Forelimb muscle (tissue), 1 donor: Measurements from ENCODE around the gene CACNB4. TPM values are rescaled to one million over a fixed set of nuclear protein-coding genes. Genes with fewer than 3 reads are reported as not detected.

Experiments used
- DNase-seq: peaks from one replicate; pipeline ENCODE4 v3.0.0-alpha.2; 2013; ENCODE audit warnings: low read depth
- polyA plus RNA-seq: library from polyadenylated mRNA; unstranded; fragments of 120-200 nt; gene quantifications from one replicate; pipeline ENCODE4 v1.2.1, GENCODE V29; 2013; ENCODE audit not compliant: insufficient read length

Gene CACNB4
- polyA plus RNA-seq, 1 donor: 3.9 TPM

DNA sequence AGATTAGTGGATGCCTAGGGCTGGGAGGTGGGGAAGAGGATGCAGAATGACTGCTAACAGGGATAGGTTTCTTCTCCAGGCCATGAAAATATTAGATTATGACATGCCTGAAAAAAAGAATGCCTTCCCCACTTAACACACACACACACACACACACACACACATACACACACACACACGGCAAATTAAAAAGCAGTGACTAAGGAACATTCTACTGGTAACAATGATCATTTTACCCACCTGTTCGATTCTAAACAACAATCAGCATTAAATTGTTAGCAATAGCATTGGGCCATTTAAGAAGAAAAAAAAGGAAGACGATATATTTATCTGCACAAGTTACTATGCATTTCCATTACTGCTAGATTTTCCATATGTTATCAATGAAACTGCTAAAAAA lies 10.8 kb downstream of the CACNB4 start:
- DNase-seq: no peak

DNA sequence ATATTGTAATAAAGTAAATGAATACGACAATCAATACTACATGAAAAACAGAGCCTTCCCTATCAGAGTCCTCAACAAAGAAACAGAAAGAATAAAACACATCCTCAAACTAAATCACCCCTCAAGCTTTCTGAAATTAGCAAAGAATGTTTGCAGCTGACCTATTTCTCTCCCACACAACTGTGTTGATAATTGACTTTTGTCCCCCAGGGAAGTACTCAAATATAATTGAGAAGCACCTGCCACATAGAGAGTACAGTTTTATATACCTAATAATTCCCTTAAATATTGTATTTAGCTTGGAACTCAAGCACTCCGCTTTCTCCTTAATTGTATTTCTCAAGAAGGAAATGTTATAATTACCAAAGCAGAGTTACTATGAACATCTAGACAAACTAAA lies 12.6 kb downstream of the CACNB4 start:
- no peak for DNase-seq

DNA sequence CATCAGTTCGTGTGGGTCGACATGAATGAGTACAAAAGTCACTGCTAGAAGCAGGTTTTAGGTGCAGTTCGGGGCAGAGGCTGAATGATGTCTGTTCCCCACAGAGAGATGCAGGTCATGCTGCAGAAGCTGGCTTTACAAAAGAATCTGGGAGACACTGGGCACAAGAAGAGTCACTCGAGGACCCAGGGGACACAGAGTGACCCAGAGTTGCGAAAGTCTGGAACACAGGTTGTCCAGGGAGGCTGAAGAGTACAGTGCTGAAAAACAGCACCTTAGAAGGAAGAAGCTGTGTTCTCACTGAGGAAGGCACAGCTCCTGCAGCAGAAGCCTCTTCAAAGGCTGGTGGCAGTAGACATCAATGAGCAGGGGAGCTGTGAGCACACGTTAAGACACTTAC lies 14.8 kb downstream of the CACNB4 start:
- no peak for DNase-seq

DNA sequence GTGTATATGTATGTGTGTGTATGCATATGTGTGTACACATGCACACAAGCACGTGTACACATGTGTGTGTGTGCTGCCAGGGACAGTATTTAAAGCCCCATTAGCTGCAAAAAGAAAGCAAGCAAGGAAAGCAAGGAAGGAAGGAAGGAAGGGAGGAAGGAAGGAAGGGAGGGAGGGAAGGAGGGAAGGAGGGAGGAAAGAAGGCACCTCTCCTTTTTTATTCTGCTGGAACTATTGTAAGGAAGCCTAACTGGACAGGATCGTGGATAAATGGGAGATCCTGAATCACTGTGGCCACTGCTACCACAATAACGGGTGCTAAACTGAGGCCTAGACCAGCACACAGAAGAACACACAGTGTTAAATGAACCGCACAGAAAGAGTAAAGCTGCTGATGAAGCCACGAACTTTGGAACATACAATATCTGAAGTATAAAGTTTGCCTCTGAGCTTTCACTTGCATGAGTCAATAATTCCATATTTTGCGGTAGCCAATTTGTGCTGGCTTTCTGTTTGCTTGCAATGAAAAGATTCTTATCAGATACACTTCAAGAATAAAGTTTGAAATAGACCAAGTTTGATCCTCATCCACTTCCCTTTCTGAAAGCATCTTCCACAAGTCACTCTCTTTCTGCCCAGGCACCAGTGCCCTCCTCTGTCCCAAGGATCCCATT lies 15.5 kb downstream of the CACNB4 start:
- no peak for DNase-seq

DNA sequence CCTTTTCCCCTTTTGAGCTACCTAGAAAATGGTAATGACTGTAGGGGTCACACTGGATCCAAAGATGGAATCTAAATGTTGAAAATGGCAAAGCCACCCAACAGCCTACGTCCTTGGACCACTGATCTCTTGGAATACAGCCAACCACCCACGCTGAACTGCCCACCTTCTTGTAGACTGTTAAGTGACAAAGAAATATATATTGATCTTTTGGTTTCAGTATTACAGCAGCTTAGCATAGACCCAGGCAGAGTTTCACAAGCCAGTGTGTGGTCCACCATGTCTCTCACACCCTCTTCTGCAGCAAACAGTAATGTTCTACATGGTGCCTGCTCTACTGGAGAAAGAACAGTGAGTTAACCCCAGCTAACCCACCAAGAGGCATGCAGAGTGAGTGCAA lies 20.2 kb downstream of the CACNB4 start:
- no peak for DNase-seq

DNA sequence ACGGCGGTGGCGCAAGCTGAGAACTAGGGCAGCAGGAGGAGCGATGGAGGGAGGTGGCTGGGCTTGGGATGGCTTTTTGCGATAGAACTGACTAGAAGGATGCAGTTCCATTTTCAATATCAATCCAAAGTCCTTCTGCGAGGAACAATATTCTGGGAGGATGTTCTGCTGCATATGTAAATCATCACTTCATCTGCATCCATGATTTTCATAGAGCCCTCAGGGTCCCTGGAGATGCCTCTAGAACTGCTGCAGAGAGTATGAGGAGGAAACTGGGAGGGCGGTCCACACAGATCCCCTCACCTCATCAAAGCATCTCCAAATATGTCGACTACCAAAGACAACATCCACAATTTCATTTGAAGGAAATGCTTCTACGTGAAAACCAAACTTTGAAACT lies 20.8 kb downstream of the CACNB4 start:
- no peak for DNase-seq

DNA sequence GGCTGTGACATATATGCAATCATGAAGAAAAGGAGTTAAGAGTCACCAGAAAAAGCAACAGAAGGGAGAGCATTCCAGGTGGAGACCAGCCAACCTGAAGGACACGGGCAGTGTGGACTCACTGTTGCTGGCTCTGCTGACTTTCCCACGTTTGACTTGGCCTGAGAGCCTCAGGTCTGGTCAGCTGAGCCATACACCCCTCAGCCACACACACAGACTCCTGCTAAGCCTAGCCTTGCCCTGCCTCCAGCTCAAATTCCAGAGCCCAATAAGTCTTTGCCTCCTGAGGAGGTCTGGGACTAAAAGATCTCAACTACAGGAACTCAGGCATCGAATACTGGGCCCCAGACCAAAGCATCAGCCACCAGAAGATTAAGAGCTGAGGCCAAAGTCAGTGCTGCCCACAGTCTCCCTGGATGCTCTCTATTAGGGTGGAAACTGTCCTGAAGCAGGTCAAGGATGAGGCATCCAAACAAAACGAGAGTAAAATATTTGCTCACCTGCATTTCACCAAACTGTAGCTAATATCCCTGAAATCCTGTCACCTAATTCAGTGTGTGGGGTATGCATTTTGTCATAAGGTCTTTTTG lies 23.3 kb downstream of the CACNB4 start:
- no peak for DNase-seq

DNA sequence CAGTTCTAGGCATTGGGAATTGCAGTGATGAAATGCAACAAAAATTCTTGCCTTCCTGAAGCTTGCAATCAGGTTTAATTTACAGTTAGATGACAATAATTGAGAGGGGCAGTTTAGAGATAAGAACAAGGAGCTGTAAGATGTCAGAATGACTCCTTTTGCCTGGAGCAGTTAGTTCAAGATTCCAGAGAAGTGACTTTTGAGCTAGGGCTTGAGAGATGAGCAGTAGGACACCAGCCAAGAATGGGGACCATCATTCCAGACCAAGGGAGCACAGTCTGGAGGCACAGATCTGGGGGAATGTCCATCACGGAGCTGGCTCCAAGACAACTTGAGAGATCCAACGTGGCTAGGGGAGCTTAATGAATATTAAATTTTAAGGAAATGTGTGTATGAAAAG lies 26.8 kb downstream of the CACNB4 start:
- no peak for DNase-seq

DNA sequence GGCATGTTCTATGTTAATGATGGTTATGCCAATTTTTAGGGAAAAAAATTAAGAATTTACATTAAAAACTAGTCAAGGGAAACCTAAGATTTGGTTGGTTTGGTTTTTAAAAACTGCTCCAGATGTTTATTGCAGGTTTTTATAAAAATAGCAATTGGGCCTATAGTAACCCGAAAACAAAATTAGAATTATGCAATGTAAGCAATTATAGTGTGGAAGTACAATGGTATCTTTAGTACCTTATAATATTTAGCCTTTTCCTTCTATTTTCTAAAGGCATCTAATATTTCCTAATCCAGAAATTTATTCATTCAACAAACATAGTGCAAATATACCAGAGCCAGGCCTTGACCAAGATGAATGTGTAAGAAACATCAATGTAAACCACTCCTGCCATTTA lies 27.3 kb downstream of the CACNB4 start:
- DNase-seq: no peak

DNA sequence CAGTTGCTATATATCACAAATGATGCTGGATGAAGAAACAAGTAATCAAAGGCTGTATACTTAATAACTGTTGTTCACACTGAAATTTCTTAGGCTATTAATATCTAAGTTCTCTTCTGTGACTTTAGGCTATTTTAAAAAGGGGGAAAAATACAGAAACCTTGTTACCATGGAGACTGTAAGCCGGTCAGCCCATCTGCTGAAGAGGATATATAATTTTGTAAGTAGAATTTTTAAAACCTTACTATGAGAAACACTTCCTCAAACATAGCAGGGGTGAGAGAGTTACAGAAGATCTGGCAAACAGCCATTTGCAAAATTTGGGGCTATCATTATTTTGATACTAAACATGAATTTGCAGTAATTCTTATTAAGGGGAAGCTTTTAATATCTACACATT lies 27.8 kb downstream of the CACNB4 start:
- no peak for DNase-seq

DNA sequence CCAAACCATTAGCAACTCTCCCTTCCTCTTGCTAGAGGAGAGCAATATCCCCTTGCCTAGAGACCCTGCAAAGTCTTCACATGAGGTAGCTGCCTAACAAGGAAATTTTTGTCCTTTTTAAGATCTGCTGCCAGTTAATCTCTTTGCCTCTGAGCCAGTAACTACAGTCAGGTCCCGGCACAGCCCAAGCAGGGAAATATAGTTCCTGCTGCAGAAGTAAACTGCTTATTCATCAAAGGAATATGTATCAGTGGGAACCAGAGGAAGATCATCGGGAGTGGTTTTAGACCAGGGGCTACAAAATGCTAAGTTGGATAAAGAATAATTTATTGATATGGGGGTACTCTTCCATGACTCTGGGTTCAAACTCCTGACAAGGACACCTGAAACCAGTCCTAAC lies 30.6 kb downstream of the CACNB4 start:
- DNase-seq: no peak

DNA sequence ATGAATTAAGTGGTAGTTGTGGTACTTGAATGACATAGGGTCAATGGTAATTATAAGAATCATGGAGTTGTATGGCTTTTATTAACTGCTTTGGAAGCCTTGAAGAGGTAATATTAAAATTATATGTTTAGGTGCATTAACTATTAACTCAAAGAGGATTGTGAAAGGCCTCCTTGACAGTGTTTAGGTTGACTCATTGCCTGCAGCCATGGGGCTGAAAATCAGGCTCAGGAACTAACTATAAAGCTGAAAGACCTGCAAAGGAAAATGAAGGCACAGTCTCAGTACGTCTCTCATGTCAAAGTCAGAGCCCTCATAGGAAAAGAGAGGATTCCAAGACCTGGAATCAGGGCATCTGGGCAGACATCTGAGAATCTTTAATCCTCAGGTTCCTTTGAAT lies 31.0 kb downstream of the CACNB4 start:
- DNase-seq: no peak

DNA sequence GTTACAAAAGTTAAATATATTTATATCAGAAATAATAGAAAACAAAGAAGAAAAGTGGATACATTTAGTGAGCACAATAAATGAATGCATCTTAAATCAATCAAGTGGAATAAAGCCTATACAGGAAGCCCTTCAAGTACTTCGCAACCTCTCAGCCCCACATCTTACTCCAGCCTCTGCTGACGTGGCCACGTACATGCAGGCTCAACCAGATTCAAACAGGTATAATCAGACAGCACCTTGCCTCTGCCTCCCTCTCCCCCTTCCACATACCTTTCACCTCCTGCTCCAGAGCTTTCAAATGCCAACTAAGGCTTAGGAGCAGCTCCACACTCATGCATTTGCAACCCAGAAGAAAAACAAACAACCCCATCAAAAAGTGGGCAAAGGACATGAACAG lies 32.9 kb downstream of the CACNB4 start:
- DNase-seq: no peak

DNA sequence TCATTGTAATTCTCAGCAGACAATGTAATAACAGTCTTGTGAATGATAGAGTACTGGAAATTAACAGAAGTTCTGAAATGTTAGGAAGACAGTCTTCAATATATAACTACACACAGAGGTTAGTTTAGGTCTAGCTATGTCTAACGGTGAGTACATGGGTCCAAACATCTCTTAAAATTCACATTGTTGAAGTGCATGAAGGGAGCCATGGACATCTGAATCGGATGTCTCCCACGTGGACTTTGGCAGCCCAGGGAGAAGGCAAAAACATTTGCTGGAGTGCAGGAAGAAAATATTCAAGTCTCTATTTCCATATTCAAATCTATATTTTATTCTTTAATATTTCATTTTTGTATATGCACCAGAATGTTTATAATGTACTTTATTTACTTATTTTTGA lies 34.8 kb downstream of the CACNB4 start:
- DNase-seq: no peak

DNA sequence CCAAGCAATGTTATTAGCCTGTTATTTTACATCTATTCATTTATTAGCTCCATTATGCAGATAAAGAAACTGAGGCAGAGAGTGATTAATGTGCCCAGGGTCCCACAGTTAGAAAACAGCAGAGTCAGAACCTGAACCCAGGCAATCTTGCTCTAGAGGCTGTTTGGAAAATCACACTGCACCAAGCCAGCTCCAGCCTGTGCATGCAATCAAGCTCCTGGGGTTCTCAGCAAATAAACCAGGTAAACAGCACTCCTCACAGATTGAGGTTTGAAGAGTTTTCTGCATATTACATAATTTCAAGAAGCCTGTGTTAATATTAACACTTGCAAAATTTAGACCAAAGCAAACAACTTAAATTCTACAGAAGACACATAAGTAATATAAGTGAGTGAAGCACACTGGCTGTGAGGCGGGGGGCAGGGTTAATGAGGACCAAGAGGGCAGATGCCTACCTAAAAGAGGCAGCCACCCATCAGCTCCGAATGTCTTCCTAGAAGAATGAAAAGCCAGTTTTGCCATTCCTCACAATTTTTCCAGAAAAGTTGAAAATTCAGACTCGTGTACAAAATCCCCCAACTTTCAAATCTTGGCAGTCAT lies 35.4 kb downstream of the CACNB4 start:
- DNase-seq: no peak

DNA sequence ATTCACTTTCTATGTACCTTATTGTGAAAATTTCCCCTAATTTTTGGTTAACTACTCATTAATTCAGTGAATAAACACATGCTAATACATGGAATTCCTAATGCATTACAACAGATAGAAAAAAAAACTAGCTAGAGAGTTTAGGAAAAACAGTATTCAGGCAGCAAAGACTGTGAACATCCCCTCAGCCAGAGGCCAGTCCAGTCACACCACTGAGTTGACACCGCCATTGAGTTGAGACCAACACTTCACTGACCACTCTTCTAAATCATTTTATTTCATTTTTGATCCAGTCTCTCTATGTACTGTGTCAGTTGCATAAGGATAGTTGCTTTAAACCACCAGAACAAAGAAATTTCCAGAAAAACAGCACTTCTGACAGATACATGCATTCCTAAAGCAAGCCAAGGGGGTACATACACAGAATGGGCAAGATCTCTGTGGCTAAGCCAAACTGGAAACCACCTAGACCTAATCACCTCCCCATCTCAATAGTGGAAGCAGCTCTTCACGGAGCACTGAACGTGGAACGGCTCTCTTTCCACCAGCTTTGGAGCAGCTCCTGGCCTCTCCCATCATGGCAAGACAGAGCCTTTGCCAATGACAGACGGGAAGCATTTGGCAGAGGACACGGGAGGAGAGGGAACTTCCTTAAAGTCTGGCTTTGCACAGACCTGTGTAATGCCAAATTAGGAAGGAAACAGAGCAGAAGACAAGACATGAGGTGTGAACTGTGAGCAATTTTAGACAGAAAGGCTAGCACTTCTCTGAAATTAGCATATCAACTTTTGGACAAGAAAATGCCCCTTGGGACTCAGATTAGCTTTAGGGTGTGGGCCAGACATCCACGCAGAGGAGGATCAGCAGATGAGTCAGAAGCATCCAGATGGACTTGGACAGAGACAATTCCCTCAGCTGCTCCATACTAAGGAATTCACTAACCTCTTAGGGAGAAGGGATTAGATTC lies 36.4 kb downstream of the CACNB4 start:
- no peak for DNase-seq

DNA sequence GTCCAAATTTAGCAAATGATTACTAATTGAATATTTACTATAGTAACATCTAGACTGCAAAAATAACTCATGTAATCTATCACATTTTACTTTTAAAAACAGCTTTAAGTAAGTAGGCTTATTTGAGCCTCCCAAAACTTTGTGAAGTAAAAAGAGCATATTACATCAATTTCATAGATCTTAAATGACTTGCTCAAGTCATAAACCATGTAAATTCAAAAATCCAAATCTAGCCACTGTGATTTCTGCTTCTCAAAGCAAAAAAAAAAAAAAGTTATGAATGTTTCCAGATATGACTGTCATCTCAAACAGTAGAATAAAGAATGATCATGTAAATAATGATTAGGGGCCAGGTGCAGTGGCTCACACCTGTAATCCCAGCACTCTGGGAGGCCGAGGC lies 37.5 kb downstream of the CACNB4 start:
- DNase-seq: no peak

DNA sequence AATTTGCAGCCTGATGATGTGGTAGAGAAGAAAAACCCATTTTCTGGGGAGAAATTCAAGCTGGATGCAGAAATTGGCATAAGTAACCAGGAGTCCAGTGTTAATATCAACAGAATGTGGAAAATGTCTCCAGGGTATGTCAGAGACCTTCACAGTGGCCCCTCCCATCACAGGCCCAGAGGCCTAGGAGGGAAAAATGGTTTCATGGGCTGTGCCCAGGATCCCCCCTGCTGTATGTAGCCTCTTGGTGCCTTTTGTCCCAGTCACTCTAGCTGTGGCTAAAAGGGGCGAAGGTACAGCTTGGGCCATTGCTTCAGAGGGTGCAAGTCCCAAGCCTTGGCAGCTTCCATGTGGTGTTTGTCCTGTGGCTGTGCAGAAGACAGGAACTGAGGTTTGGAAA lies 40.2 kb downstream of the CACNB4 start:
- DNase-seq: no peak

DNA sequence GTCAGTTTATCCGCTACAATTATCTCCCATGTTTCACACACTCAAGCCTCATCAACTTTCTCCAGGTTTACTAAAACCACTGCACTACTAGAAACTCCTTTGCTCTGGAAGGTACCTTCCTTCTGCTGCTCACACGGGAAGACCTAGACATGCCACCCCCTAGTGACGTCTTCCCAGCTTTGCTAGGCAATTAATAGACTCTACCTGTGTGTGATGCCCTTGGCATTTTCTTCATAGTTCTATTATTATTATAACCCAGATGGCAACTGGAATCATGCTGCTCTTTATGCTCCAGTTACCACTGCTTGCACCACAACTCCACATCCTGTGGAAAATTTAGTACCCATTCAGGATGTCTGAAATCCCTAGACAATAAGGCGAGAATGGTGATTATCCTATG lies 42.4 kb downstream of the CACNB4 start:
- DNase-seq: no peak

DNA sequence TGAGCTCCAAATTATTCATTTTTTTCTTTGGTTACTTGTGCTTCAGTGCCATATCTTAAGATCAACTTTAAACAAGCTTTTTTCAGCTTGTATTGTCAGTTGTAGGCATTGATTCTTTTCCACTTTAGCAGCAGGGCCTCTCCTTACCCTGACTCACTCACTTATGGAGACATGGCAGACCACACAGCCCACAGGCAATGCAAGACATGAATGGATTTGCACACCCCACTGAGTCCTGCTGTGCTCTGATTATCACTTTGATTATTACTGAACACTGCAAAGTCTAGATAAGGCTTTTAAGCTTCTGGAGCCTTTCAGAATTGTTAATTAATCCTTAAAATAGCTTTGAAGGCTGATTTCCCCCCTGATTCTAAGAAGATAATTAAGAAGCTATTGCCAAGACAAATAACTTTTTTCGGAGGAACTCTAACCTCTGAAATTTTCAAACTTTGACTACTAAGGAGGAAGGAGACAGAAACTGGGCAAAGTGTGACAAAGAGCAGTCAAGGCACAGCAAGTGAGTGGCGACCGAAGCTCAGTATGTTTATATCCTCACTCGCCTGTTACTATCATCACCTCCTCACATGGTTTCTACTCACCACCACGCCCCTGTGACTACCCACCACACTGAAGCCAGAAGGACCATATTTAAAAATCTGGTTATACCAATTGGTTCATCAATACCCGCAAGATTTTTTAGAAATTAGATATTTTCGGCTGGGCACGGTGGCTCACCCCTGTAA lies 43.3 kb downstream of the CACNB4 start:
- DNase-seq: no peak

DNA sequence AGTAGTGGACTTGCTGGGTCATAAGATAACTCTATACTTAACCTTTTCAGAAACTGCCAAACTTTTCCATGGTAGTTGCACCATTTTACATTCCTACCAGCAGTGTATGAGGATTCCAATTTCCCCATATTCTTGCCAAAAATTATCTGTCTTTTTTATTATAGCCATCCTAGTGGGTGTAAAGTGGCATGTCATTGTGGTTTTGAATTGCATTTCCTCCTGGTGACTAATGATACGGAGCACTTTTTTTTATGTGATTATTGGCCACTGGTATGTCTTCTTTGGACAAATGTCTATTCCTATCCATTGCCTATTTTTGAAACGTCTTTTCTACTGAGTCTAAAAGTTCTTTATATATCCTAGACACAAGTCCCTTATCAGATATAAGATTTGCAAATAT lies 44.3 kb downstream of the CACNB4 start:
- no peak for DNase-seq

DNA sequence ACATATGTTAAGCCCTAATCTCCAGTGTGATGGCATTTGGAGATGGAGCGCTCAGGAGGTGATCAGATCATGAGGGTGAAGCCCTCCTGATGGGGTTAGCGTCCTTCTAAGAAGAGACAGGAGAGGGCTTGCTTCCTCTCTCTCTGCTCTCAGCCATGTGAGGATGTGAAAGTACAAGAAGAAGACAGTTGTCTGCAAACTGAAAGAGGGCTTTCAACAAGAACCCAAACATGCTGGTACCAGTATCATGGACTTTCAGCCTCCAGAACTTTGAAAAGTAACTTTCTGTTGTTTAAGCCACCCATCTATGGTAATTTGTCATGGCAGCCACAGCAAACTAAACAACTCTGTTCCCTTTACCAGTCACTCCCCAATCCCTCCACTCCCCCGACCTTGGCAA lies 47.4 kb downstream of the CACNB4 start:
- DNase-seq: no peak
